Activated T-helper 9 cell treated with anti-CD3 and anti-CD28 coated beads, Interleukin-2, amount 50 U/mL, for 16 hours (primary cell): ENCODE results near the gene HSPG2.

ENCODE experiments used
- DNase-seq: peaks from one replicate; pipeline ENCODE4 v3.0.0-alpha.2; 2020; ENCODE audit warnings: low read depth

The HSPG2 gene

GRCh38 chr1:21898326-21899200 lies 38.5 kb downstream of the HSPG2 start:
- DNase-seq = no peak

GRCh38 chr1:21897844-21898243 lies 39.3 kb downstream of the HSPG2 start:
- no peak for DNase-seq

DNA sequence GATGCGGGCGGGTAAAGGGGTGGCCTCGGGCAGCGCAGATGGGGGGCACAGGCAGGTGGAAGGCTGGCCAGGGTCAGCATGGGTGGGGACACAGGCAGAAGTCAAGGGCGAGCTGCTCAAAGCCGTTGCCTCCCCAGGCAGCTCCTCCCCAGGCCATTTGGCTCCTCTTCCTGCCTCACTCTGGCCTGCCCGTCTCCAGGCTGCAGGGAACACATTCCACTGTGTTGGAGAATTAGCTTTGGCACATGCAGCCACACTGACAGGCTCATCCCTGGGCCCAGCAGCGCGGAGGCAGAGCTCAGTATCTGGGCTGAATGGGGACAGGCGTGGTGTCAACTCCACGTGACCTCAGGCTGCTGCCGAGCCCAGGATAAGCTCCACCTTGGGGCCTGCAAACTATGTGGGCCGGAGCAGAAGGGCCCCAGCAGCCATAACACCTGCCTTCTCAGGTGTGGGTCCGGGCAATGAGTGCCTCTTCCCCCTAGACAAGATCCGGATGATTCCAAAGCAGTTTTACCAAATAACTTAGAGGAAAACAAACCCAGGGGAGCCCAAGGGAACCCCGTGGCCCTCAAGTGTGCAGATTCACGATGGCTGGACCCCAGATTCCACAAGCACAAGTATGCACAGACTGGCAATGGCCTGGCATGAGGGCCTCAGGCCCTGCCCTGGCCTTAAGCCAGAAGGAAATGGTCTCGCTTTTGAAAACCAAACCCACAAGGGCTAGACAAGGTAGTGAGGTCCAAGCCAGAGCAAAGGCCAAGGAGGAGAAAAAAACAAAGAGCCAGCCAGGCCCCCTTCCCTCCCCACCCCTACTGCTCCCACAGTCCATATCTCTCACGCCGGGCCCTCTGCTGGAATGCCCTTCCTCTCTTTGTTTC lies 40.2 kb downstream of the HSPG2 start:
- DNase-seq = no peak

DNA sequence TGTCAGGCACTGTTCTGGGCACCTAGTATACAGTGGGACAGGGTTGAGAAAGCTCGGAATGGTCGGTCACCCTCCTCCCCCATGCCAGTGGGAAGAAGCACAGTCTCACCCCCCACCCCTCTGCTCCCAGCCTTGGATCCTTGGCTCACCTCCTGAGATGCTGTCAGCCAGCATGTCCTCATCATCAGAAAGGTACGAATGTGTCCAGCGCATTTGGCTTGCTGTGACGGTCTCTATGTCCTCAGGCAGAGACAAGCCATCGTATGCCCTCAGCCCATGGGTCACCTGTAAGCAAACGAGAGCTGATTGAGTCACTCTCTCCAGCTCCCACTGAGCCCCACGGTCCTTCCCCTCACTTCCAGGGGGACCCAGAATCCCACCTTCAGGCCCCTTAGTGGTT lies 41.1 kb downstream of the HSPG2 start:
- no peak for DNase-seq

DNA sequence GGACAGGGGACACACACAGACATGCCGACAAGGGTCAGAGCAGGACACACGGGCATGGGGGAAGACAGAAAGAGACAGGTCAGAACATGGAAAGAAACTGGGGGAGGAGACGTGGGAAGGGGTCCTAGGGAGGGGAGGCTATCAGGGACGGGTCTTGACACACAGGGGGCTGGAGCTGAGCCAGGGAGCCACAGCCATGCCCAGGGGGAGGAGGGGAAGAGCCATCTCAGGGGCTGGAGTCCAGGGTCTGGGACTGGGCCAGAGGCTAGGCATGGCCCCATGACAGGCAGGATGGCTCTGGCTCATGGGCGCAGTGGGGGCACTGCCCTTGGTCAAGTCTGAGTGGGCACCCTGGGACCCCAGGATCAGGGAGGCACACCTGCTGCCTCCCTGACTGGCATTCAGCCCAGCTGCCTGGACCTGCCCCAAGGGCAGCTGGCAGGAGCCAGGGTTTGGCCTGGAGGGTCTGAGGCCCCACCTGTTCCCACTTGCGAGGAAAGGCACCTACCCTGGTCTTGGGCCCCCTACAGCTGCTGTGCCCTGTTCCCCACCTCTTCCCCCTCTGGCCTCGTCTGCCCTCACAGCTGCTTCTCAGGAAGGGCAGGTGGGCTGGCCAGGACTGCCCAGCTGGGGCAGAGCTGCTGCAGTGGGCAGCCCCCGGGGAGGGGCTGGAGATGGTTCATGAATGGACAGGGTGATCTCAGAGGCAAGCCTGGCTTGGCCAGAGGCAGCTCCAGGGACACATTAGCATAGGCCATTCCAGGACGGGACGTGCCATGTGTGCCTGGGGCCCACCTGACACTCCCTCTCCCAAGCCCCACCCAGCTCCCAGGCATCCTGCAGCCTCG lies 42.9 kb downstream of the HSPG2 start:
- DNase-seq = no peak

DNA sequence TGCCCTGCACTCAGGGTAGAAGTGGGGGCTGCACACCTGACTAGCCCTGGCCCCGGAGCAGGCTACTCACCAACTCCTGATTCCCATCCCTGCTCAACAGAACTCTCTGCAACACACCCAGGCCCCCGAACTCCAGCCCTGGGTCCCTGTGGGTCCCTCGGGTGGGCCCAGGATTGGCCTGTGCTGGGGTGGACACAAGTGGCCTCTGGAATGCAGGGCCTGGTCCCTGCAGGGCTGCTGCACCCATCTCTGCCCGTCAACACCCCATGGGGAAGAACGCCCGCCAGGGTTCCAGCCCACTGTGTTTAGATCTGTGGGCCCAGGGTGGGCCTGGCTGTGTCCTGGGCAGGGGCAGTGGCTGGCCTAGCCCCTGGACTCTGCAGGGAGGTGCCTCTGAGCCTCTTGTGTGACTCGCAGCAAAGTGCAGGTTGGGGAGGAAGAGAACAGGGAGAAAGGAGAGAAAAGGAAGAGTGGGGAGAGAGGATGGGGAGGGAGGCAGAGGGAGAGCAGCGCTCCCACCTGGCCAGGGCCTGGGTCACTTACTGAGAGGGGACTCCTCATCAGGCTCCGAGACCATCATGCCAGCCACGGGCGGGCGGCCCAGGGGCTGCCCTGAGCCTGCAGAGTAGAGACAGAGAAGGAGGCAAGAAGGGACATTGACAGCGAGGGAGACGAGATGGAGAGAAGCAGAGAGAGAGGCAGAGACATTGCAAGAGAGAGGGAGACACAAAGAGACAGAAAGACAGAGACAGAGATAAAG lies 43.9 kb downstream of the HSPG2 start:
- no peak for DNase-seq

DNA sequence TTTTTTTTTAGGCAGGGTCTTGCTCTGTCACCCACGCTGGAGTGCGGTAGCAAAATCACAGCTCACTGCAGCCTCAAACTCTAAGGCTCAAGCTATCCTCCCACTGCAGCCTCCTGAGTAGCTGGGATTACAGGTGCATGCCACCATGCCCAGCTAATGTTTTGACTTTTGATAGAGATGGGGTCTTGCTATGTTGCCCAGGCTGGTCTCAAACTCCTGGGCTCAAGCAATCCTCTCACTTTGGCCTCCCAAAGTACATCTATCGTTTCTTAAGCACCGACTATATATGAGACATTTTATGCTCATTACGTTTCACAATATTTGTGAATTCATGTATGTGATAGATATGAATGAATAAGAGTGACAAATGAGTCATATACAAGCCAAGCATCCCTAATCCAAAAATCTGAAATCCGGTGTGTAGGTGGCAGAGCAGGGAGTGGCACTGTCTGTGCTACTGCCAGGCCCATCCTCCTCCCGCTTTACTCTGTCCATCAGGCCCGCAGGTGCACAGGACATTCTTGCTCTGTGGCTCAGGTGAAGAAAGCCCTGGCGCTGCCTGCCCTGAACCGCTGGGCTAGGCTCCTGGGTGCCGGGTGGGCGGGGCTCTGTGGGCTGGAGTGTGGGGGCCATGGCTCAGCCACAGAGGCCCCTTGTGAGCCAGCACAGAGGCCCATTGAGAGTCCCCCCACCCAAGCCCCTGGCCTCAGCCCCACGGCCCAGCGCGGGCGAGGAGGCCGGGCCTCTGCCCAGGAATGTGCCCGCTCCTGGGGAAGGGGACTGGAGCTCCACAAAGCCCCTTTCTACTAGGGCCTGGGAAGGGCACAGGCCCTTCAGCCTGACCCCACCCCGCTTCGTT lies 45.3 kb downstream of the HSPG2 start:
- no peak for DNase-seq

DNA sequence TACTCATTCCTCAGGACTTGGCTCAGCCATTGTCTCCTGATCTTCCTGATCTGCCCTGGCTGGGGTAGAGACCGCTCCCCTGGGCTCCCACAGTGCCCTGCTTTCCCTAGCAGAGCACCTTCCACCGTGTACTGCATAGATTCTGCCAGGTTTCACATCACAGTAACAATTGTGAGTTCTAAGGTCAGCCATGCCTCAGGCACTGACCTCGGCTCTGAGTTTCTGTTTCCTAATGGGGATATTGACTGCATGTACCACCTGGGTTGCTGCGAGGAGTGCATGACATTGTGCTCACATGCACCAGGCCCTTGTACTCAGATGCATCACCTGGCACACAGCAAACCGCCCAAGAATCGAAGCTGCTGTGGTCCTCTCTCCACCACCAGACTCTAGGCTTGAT lies 46.0 kb downstream of the HSPG2 start:
- no peak for DNase-seq

DNA sequence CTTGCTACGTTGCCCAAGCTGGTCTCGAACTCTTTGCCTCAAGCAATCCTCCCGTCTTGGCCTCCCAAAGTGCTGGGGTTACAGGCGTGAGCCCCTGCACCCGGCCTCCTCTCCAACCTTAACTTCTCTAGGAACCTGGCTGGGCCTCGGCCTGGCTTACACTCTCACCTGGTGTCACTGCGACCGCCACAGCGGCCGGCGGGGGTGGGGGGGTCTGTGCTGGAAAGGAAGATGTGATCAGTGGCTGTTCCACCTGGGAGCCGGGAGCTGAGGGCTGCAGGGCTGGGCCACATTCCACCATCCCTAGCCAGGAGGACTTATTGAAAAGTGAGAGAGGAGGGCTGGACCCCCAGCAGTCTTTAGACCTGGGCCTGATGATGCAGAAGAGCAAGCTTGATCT lies 48.6 kb downstream of the HSPG2 start:
- no peak for DNase-seq

- DNase-seq = no peak
Measured at GRCh38 chr1:21887796-21888195, 49.3 kb downstream of the HSPG2 start.

- DNase-seq = no peak
Measured at GRCh38 chr1:21887216-21887736, 49.8 kb downstream of the HSPG2 start.

DNA sequence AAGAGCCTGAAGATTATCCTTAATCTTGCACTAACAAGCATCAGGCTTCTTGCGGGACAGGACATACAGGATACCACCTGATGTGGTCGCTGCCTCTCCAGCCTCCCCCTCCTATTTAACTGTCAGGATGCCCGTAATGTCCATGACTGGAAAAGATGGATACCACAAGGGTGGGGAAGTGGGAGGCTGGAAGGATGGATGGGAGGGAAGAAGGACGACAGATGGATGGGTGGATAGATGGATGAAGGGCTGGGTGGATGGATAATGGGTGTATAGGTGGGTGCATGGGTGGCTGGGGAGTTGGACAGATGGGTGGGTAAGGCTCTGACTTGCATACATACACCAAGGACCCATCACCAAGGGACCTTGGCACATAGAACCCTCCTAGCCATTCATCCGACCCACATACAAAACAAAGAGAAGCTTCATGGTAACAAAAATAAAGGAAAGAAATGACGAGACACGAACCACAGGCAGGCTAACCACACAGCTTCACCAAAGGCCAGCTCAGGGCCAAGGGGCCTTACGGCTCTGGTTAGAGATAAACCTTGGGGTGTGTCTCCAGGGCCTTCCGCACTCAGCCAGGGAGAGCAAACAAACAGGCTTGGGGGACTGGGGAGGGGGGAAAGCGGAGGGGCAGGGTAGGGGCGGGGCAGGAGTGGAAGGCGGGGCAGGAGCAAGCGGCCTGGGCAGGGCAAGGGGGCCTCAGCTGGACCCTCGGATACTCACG lies 50.5 kb downstream of the HSPG2 start:
- no peak for DNase-seq

- no peak for DNase-seq
Measured at GRCh38 chr1:21885236-21886037, 51.7 kb downstream of the HSPG2 start.

DNA sequence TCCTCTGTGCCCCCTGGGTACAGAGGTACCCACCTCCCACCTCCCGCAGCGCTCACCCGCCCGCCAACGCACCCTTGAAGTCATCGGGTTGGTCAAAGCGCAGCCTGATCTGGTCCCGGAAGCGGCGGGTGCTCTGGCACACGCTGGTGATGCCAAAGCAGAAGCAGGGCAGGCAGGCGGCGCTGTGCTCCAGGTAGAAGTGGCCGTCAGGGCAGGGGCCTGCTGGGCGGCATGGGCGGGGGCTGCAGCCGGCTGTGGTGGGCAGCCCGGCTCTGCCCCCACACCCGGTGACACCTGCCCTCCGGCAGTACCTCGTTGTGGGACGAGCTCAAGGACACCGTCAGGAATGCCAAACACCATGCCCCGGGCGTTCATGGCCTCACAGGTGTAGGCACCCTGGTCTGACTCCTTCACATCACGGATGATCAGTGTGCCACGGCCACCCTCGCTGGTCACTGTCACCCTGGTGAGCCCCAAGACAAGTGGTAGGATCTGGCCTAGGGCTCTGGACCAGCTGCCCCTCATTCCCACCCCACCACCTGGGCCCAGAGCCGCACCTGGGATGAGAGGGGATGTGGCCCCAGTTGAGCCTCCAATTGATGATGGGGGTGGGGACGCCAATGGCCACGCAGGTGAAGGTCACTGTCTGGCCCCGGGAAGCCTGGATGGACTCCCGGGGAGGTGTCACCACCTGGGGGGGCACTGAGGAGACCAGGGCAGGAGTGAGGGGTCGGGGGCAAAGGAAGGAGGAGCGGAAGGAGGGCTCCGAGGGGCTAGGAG lies 52.5 kb downstream of the HSPG2 start:
- no peak for DNase-seq

- no peak for DNase-seq
Measured at GRCh38 chr1:21882721-21883415, 54.2 kb downstream of the HSPG2 start.

DNA sequence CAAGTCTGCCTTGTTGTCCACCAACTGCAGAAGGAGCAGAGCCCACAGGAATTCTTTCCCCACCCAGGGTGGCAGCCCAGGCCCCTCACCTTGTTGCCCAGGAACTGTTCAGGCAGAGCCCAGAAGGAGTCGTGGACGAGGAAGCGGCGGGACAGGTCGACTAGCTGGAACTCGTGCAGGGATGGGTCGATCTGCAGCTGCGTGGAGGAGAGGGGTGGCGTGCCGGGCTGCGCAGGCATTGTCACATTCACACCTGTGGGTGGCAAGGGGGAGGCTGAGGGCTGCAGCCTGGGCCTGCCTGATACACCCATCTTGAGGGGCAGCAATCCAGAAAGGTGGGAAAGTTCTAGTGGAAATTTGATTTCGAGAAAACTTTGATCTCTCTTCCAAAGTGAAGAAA lies 55.9 kb downstream of the HSPG2 start:
- DNase-seq = no peak

- no peak for DNase-seq
Measured at GRCh38 chr1:21880619-21880970, 56.5 kb downstream of the HSPG2 start.
